UCSD-AML1 (cell line): ENCODE results near the gene PIP5K1B.
A peak's percentile ranks its signal among the peaks of the same experiment; 100 is the strongest.

ENCODE experiments used
- DNase-seq: peaks from one replicate; lab custom pipeline; 2025; ENCODE audit not compliant: unreplicated experiment; lab: John Stamatoyannopoulos, UW

The PIP5K1B gene

DNA sequence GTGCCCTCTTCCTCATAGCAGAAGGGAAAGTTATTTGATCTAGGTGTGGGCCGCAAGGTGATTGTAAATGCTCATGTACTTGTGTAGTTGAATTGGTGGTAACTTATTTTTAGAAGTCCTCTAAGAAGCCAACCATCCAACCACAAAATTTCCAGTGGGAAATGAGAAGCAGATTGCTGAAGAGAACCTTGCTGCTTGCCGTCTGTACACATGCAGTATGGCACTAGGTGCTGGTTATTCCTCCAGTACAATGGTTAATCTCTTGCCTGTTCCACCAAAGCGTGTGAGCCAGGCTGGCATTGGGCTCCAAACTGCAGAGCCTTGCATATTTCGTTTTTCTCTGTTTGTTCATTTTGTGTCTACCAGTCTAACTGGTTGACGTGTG, 28.0 kb downstream of the PIP5K1B start:
- DNase-seq = no peak

DNA sequence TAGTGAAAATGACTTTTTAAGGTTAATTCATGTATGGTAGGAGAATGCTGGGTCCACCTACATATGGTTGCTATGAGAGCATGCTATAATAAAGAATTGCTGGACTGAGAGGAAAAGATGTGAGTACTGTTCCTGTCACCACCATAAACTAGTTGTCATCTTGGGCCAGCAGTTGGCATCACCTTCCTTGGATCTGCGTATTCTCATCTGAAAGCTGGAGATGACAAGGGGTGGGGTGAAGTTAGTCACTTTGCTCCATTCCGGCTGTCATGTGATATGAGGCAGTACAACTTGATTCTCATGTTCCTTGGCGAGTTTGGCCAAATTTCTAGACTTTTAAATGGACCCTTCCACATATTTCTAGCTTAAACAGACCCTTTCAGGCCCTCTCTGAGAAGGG, 33.3 kb downstream of the PIP5K1B start:
- no peak for DNase-seq

DNA sequence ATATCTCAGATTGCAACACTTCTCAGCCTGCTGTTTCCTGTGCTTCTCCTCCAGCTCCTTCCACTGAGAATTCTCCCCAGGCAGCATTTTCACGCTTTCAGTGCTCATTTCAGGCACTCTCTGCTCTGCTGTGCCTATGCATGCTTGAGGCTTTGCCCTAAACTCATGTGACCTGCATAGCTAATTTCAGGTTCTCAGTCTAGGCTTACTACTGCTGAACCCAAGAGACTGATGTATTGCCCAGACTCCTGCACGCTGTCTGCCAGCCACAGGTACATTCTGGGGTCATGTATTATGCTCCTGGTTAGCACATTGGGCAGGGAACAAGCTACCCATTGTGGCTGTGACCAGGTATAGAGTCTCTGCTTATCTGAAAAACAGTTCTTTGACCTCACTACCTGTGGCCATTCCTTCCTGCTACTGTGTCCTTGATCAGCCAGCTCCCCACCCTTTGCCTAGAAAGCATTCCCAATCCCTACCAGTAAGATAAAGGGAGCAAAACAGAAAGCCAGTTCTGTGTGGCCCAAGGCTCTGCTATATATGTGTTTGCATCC, 34.7 kb downstream of the PIP5K1B start:
- DNase-seq = peak; percentile 36

DNA sequence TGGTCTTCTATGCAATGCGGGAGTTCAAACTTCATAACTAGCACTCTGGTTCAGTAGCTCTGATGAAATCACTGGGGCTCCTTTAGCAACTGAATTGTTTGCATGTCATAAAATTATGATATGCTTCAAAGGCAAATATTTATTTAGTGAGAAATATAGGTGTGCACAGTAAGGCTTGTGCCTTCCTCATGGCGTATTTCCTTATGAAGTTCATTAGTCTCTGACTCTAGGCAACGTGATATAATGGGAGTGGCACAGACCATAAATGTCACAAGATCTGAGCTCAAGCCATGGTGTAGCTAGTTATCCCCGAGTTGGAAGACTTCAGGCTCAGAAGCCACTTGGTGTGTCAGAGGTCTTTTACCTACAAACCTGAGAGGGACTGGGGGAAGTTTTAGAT, 35.5 kb downstream of the PIP5K1B start:
- no peak for DNase-seq

DNA sequence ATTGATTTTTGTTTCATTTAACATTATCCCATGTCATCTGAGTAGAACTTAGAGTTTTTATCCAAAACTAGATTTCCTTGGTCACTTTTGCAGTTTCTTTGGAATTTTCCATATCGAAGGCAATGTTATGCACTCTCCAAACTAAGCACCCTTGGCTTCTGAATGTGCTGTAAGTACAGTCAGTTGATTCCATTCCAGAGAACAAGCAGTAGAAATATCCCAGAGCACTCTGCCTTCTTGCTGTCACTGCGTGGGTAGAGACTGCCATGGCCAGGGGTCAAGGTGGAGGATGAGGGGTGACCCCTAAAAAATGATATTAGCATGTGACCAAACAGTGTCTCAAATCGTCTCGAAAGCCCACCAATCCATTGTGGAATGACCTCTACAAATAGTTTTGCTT, 36.2 kb downstream of the PIP5K1B start:
- DNase-seq = no peak

DNA sequence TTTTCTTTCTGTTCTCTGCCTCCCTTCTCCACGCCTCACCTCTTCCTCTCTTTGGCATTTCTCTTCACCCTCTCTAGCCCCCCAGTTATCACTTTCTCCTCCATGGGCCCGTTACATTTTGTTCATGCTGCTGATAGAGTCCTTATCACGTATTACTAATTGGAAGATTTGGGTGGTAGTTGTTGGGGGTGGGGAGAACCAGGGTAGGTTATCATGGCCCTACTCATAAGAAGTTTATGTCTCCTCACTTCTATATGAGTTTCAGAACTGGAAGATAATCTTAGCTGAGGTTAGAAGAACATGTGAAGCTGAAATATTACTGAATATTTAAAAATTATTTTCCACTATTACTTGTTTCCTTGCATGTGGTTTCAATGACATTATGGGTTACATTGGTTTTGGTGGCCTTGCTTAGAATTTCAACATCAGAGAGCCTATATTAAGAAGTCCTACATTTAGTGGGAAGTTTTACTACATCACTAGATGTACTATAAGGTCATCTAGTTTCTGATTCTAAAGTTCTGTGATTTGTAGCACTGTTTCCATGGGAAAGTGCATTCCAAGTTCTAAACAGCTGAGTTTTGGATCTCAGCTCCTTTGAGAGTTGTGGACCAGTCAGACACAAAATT, 36.8 kb downstream of the PIP5K1B start:
- no peak for DNase-seq

DNA sequence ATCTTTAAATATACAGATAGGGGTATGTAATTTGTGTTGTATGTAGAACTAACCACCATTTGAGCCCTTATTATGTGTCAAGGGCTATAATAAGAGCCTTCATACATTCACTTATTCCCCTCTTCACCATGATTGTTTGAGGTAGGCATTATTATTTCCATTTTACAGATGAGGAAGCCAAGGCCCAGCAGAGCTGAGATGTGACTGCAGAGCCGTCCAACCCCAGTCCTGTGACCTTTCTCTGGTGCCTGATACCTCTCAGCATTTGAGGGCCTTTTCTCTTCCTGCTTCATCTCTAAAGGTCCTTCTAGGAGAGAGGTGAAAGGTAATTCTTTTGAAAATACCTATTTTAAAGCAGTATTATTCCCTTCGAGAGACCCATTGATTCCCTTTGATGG, 37.3 kb downstream of the PIP5K1B start:
- no peak for DNase-seq

DNA sequence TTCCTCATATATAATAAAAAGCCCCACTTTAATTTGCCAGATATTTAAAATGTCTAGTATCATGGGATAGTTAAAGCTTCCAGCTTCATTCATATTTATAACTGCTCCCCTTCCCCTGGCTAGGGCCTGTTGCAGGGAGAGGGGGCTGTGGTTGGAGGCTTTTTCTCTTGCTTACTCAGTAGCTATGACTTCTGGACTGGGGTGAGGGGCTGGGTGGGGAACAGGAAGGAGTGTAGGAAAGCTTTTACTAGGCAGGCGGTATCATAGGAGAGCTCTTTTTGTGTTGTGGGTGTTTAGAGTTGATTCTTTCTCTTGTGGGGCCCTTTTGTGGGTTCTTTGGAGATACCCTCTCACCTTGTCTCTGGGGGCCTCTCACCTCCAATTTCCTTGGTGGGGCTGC, 39.4 kb downstream of the PIP5K1B start:
- no peak for DNase-seq

DNA sequence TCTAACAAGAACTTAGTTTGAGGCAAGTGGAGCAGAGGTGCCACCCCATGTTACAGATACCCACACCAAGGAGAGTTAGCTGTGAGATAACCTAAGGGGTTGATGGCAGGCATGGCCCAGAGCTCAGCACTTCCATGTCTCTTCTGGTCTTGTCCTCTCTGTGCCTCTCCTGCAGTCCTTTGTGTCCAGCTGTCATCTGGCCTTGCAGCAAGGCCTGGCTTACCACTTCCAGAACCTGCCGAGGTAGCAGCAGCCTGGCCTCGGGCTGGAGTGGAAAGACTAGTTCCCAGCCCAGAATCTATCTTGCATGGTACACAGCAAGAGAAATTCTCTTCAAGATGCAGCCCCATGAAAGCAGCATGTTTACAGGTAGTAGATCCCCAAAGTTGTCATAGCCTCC, 41.5 kb downstream of the PIP5K1B start:
- DNase-seq = peak; percentile 31

DNA sequence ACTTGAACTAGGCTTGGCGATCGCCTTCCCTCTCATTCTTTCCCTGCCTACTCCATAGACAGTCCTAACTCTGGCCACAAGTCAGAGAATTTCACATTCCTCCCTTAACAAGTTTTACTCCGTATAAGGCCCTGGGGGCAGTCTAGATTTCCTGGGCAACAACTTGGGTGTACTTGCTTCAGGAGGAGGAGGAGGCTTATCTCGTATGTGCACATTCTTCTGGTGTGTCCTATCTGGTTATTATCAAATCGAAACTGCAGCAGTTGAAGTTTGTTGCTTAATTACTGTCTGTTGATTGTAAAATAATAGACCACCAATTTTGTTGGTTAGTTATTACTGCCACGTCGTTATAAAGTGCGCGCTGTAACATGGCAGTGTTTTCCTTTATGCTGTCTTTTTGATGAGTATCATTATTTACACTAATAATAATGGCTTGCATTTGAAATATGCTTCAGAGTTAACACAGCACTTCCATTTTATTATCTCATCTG, 42.0 kb downstream of the PIP5K1B start:
- DNase-seq = no peak

DNA sequence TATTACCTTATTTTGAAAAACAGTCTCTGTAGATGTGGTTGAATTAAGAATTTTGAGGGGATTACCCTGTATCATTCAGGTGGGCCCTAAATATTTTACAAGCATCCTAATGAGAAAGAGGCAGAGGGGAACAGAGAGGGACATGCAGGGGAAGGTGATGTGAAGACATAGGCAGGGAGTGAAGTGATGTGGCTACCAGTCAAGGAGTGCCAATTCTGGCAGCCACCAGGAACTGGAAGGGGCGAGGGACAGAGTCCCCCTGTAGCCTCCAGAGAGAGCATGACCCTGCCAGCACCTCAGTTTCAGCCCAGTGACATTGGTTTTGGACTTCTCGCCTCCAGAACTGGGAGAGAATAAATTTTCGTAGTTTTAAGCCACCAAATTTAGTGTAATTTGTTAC, 44.1 kb downstream of the PIP5K1B start:
- DNase-seq = no peak

DNA sequence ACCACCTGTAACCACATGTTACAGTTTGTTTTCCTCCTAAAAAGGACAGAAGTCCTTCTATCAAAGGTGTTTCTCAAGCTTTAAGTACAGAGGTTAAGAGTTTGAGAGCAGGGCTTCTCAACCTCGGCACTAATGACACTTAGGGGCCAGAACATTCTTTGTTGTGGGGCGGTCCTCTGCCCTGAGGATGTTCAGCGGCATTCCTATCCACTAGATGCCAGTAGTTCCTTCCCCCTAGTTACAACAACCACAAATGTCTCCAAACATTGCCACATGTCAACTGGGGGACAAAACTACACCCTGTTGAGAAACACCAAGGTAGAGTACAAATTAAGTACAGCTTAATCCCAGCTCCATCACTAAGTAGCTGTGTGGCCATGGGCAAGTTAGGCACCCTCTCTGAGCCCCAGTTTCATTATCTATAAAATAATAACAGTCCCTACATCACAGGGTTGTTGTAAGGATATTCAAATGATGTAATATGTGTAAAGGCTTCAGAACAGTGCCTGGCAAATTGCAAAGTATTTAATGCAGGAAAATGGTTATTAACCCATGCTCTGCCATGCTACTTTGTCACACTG, 44.6 kb downstream of the PIP5K1B start:
- DNase-seq = no peak

DNA sequence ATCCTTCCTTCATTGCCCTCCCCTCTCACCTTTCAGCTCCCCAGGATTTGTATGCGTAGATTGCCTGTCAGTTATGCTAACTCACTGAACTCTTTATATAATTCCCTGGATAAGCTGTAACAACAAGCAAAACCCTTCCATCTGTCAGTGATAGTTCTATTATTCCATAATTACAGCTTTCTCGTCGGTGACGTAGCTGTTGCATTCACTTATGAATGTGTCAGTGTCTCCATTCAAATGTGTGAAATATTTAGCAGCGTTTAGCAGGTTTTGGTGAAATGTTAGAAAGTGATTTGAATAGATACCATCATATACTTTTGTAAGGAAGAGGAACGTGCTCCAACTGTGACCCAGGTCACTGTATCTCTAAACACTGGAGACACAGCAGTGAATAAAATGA, 45.2 kb downstream of the PIP5K1B start:
- DNase-seq = no peak

DNA sequence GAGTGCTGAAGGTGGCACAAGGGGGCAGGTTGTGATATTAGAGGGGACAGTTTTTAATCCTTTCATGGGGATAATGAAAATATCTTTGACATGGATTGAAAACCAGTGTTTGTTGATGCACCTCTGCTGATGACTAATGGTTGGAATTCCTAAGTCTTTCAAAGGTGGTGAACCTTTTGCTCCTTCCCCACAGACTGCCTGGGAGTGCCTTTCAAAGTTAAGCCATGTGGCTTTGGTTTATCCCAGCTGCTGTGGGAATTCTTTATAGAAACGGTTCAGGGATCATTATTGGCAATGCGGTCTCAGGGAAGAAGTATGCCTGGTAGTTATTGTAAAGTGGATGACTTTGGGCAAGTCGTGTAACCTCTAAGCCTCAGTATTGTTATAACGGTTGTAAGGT, 45.7 kb downstream of the PIP5K1B start:
- no peak for DNase-seq

DNA sequence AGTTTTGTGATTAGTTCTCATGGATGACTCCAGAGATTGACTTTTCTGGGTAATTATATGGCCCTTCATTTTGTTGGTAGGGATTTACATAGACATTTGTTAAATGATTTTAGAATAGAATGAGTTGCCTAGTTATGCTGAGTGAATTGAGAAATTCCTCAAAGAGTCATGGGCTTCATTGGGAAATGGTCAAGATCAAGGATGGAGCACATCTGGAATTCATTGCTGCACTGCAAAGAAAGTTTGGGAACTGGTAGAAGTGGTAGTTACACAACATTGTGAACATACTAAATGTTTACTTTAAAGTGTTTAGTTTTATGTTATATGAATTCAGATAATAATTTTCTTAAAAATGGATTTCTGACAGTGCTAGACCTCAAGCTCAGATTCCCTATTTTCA, 46.5 kb downstream of the PIP5K1B start:
- DNase-seq = no peak

DNA sequence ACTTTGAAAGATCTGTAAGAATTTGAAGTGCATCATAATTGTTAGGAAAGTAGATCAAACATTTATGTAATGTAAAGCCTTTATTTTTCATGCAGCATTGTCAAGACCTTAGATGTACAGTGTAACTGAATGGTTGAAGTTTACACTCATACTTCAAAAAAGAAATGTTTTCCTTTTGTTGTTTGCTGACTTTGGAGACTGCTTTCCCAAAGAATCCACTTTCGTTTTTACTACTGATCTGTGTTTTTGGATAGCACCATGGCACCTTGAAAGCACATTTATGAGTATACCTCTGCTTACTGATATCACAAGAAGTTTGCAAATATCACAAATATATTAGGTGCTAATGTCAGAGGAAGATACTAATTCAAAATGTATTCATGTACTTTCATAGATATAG, 50.0 kb downstream of the PIP5K1B start:
- no peak for DNase-seq

DNA sequence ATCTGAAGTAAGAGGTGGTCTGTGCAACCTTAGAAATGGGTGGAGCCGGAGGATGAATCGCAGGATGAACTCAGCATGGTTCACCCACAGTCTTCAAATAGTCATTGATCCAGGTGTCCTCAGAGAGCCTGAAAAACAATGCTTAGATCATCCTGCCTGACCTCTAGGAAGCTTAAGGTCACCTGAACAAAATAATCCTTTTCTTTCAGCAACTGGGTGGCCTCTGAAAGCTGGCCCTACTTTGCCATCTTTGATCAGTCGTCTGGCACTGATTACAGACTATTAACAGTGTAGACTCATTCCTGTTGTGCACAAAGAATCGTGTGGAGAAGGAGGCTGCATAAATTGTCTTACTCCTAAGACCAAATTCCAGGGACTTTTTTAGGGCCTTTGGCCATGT, 50.7 kb downstream of the PIP5K1B start:
- no peak for DNase-seq

DNA sequence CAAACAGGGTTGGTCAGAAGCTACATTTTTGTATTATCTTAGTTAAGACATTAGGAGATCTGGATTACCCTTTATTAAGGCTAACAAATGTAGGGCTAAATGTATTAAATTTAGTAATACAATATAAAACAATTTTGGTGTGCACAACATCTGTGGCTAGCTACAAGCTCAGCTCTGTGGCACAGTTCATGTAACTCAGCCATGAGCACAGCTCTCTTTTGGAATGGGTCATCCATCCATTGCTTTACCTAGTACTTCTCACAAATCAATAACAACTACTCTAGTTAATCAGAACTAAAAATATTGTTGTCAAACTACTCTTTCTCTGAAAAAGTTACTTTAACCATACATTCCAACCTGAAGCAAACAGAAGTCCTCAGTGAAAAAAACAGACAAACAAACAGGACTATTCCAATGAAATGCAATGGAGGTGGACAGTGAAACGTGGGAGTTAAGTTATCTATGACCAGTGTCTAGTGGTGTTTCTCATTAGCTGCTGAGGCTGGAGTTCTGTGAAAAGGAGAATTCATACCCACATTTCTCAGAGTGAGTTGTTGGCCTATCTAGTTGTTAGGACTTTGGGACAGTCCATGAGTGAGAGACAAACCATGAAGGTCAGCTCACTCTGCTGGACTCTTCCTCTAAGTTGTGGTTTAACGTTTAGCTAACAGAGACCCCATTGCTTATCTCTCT, 55.1 kb downstream of the PIP5K1B start:
- DNase-seq = no peak

DNA sequence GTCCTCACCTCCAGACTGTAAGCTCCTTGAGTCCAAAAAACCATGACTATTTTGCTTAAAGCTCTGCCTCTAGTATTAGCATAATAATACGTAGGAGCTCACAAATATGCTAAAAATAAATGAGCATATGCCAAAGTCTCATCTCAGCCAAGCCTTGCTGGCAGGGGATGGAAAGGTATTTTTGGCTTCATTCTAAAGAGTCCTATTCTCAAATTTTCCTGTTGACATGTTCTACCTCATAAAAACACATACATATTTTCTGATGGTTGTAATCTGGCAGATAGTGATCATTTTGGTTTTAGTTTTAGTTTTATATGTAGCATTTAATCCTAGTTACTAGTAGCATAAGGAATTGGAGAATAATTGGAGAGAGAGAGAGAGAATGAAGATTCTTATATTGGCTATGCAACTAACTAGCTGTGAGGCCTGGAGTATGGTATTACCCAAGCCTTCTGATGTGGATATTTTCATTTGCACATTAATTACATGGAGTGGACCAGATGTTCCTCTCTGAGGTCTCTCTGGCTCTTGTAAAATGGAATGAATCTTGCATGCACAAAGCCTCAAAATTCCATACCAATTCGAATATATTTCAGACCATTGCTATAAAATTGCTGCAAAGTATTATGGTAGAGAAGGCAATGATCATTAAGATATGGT, 55.8 kb downstream of the PIP5K1B start:
- DNase-seq = no peak

DNA sequence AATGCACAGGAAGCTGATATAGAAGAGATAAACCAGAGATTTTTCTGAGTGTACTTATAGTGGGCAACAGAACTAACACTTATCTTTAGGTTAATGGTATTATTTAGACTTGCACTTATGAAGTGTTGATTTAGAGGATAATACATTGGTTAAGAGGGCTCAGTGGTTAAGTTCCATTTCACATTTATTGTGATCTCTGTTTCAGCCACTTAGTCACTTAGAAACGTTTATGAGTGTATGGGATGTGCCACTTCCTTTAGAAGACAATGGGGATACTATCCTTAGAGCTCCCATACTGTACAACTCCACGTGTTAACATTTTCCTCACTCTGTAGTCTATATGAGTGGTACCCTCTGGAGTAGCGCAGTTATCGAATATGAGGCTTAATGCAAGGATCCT, 57.5 kb downstream of the PIP5K1B start:
- DNase-seq = no peak

DNA sequence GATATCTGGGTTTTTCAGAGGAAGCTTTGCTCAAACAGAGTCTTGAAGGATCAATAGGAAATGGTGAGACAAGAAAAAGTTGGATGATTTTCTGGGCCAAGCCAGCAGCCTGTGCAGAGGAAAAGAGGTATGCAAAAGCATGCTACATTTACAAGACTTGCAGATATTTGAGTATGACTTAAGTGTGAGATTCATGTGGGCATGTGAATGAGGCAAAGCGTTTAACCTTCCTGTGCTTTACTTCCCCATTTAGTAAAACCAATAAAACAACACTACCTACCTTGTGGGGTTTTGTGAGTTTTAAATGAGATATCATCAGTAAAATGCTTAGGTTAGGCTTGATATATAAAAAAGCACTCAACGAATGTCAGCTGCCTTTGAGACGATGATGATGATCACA, 58.1 kb downstream of the PIP5K1B start:
- no peak for DNase-seq

DNA sequence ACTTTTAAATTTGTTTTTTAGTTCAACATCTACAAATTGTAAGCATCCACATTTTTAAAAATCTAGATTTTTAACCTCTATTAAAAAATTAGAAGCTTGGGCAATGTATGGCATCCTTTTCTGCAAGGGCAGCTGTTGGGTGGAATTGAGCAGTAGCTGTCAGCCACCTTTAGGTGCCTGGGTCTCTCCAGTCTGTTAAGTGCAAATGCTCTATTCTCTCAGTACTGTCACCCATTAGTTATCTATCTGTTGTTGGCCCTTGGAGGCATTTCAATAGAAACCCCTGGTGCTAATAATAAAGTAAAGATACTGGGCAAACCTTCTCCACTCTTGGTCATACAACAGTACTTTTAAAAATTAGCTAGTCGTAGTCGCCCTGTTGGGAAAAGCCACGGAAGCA, 63.6 kb downstream of the PIP5K1B start:
- no peak for DNase-seq
